Measurements from ENCODE around the gene TRIO. TPM values are rescaled to one million over a fixed set of nuclear protein-coding genes. Genes with fewer than 3 reads are reported as not detected.
A peak's percentile ranks its signal among the peaks of the same experiment; 100 is the strongest.

The TRIO gene
- polyA plus RNA-seq, 3 donors, result 1.7 to 45.8 (median 2.1) TPM

DNA sequence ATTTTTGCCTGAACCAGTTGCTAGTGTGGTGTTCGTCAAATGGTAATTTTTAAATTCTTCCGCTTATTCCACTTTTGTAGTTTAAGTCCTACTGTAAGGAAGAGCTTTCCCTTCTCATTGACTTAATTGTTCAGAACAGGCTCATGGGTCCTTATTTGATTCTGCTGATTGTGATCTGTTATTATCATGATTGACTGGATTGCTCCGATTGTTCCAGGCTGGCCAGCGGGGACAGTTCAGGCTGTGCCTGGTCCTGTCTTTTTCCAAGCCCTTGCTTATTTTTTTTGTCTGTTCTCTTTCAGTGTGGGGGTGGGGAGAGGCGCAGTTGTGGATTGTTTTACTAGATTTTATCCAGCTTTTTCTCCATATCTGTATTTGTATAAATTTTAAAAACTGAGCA is 52.4 kb downstream of the TRIO start:
- no peak overlapping the region for H3K9ac ChIP-seq (ENCODE audit: insufficient read depth, low read length, poor library complexity, severe bottlenecking)
- H3K9me3 ChIP-seq (replicated peaks in 1 of 2; ENCODE audit: control insufficient read depth in 1 of 2, insufficient read depth in 1 of 2, low read length in 2 of 2), result no peaks in the 10 kb centered on the region
- Mint-ChIP-seq H3K9me3 (no peaks in the 10 kb centered on the region), H3K27ac (peak overlapping the region in 2 of 7 donors; percentile 2 to 53), H3K4me1 (peaks cover 13% of the 10 kb centered on the region), H3K4me3 (no peak overlapping the region), H3K27me3 (ENCODE audit: low read depth in 3 of 3) (no peaks in the 10 kb centered on the region), H3K36me3 (peaks cover 0 to 2% of the 10 kb centered on the region in 2 donors)
- TF ChIP-seq, protein P1, sequence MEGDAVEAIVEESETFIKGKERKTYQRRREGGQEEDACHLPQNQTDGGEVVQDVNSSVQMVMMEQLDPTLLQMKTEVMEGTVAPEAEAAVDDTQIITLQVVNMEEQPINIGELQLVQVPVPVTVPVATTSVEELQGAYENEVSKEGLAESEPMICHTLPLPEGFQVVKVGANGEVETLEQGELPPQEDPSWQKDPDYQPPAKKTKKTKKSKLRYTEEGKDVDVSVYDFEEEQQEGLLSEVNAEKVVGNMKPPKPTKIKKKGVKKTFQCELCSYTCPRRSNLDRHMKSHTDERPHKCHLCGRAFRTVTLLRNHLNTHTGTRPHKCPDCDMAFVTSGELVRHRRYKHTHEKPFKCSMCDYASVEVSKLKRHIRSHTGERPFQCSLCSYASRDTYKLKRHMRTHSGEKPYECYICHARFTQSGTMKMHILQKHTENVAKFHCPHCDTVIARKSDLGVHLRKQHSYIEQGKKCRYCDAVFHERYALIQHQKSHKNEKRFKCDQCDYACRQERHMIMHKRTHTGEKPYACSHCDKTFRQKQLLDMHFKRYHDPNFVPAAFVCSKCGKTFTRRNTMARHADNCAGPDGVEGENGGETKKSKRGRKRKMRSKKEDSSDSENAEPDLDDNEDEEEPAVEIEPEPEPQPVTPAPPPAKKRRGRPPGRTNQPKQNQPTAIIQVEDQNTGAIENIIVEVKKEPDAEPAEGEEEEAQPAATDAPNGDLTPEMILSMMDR (IDR thresholded peaks at IDR 0.05), result no peak
- DNase-seq, result no peak
- H3K36me3 ChIP-seq (replicated peaks in 1 of 2; ENCODE audit: control insufficient read depth in 1 of 2, insufficient read depth in 2 of 2, low read length in 2 of 2), result no peaks in the 10 kb centered on the region
- peaks cover 85% of the 10 kb centered on the region for H4K20me1 ChIP-seq (ENCODE audit: insufficient read depth, low read length)
- H3K4me1 ChIP-seq (ENCODE audit: control insufficient read depth in 1 of 2, insufficient read depth in 2 of 2, low read length in 2 of 2), result peaks cover 4 to 7% of the 10 kb centered on the region in 2 donors
- WGBS (ENCODE audit: insufficient coverage), result 95% methylated on average over 2 of the region's 5 CpGs
- intact Hi-C loops (cut with micrococcal nuclease), result no loop called here
- H3K4me2 ChIP-seq (replicated peaks; ENCODE audit: extremely low read depth, low read length, poor library complexity, severe bottlenecking), result no peak overlapping the region
- peaks cover 100% of the 10 kb centered on the region for H3K79me2 ChIP-seq (ENCODE audit: insufficient read depth, low read length)
- no peak overlapping the region for H3K4me3 ChIP-seq (replicated peaks in 1 of 3; ENCODE audit: low read depth in 2 of 3, low read length in 3 of 3)
- no peak overlapping the region for H2AFZ ChIP-seq (ENCODE audit: insufficient read depth, low read depth, low read length, poor library complexity, severe bottlenecking)
- no peak overlapping the region for H3K27ac ChIP-seq (ENCODE audit: low read depth in 1 of 2, low read length in 2 of 2)
- H3K27me3 ChIP-seq (ENCODE audit: control insufficient read depth in 2 of 2, insufficient read depth in 2 of 2, low read length in 2 of 2), result no peaks in the 10 kb centered on the region

DNA sequence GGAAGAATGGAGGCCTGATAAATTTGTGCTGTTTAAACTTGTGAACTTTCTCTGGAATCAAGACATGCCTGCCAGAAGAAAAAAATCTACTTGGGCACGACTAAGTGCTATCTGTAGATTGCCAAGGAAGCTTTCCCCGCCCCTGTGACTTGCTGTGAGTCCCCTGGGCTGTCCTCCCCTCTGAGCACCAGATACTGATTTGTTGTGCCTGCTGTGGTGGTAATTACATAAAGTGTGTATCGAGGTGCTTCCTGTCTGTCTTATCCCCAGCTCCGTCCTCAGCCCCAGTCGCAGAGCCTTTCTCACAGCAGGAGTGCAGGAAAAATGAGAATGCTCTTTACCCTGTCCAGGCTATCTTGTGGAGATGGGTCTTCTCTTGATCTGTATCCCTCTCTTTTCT is 53.9 kb downstream of the TRIO start:
- Mint-ChIP-seq H3K27ac (no peak overlapping the region), H3K27me3 (ENCODE audit: low read depth in 3 of 3) (no peaks in the 10 kb centered on the region), H3K9me3 (no peaks in the 10 kb centered on the region), H3K4me3 (no peak overlapping the region), H3K4me1 (peaks cover 10% of the 10 kb centered on the region), H3K36me3 (peaks cover 0 to 2% of the 10 kb centered on the region in 2 donors)
- no peak for DNase-seq
- no peak overlapping the region for H3K9ac ChIP-seq (ENCODE audit: insufficient read depth, low read length, poor library complexity, severe bottlenecking)
- H3K4me1 ChIP-seq (ENCODE audit: control insufficient read depth in 1 of 2, insufficient read depth in 2 of 2, low read length in 2 of 2), result peaks cover 1 to 3% of the 10 kb centered on the region in 2 donors
- H3K27ac ChIP-seq (ENCODE audit: low read depth in 1 of 2, low read length in 2 of 2), result no peak overlapping the region
- H3K4me2 ChIP-seq (replicated peaks; ENCODE audit: extremely low read depth, low read length, poor library complexity, severe bottlenecking), result no peak overlapping the region
- intact Hi-C loops (cut with micrococcal nuclease), result no loop called here
- no peak overlapping the region for H3K4me3 ChIP-seq (replicated peaks in 1 of 3; ENCODE audit: low read depth in 2 of 3, low read length in 3 of 3)
- H3K27me3 ChIP-seq (ENCODE audit: control insufficient read depth in 2 of 2, insufficient read depth in 2 of 2, low read length in 2 of 2), result no peaks in the 10 kb centered on the region
- peaks cover 94% of the 10 kb centered on the region for H3K79me2 ChIP-seq (ENCODE audit: insufficient read depth, low read length)
- H4K20me1 ChIP-seq (ENCODE audit: insufficient read depth, low read length), result peaks cover 70% of the 10 kb centered on the region
- no peaks in the 10 kb centered on the region for H3K36me3 ChIP-seq (replicated peaks in 1 of 2; ENCODE audit: control insufficient read depth in 1 of 2, insufficient read depth in 2 of 2, low read length in 2 of 2)
- H3K9me3 ChIP-seq (replicated peaks in 1 of 2; ENCODE audit: control insufficient read depth in 1 of 2, insufficient read depth in 1 of 2, low read length in 2 of 2), result no peaks in the 10 kb centered on the region
- H2AFZ ChIP-seq (ENCODE audit: insufficient read depth, low read depth, low read length, poor library complexity, severe bottlenecking), result no peak overlapping the region
- WGBS (ENCODE audit: insufficient coverage), result 90% methylated on average over 2 of the region's 5 CpGs
- TF ChIP-seq, protein P1 (IDR thresholded peaks at IDR 0.05), result no peak

All from CD14-positive monocyte (primary cell).